Measurements from ENCODE around the gene TUNAR. TPM values are rescaled to one million over a fixed set of nuclear protein-coding genes. Genes with fewer than 3 reads are reported as not detected.

The TUNAR gene
- total and polyA plus RNA-seq, 7 donors: 0.01 TPM; not detected in 6

- H3K27me3 ChIP-seq (ENCODE audit: insufficient read depth in 3 of 3, low read length in 2 of 3): peaks cover 4 to 51% (median 7%) of the 10 kb centered on the region in 3 donors
- intact Hi-C loops (cut with DNase I): no loop called here
- TF ChIP-seq, protein P1, sequence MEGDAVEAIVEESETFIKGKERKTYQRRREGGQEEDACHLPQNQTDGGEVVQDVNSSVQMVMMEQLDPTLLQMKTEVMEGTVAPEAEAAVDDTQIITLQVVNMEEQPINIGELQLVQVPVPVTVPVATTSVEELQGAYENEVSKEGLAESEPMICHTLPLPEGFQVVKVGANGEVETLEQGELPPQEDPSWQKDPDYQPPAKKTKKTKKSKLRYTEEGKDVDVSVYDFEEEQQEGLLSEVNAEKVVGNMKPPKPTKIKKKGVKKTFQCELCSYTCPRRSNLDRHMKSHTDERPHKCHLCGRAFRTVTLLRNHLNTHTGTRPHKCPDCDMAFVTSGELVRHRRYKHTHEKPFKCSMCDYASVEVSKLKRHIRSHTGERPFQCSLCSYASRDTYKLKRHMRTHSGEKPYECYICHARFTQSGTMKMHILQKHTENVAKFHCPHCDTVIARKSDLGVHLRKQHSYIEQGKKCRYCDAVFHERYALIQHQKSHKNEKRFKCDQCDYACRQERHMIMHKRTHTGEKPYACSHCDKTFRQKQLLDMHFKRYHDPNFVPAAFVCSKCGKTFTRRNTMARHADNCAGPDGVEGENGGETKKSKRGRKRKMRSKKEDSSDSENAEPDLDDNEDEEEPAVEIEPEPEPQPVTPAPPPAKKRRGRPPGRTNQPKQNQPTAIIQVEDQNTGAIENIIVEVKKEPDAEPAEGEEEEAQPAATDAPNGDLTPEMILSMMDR (IDR thresholded peaks at IDR 0.05): no peak
- H3K4me3 ChIP-seq: peak overlapping the region; percentile 34
- no peaks in the 10 kb centered on the region for H3K9me3 ChIP-seq
- ATAC-seq (no peak), DNase-seq (no peak)
- no peak overlapping the region for H3K27ac ChIP-seq
- H3K36me3 ChIP-seq (ENCODE audit: insufficient read depth in 1 of 2, low read depth in 1 of 2): no peaks in the 10 kb centered on the region
- no peaks in the 10 kb centered on the region for H3K4me1 ChIP-seq
- 1 to 2% (median 2%) methylated on average over 34 to 102 of the region's 103 CpGs for WGBS, 3 donors
These were observed 536 bp upstream of the TUNAR start for GRCh38 chr14:95875831-95876760.

DNA sequence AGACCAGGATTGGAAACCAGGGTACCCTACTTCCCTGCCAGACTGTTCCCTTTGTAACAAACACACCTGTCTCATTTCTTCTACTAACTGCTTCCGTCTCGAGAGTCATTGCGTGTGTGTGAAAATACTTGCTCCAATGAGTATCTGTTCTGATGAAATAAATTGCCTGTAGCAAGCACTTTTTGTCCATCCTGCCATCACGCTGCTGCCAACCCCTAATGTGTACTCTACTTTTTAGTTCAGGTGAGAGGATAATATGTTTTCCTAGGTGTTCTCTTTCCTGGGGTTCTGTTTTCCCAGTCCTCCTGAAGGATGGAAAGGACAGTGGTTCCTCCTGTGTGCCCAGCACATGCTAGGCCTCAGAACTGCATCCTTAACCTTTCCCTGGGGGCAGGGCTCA is 1.0 kb downstream of the TUNAR start:
- intact Hi-C loops (cut with DNase I): no loop called here
- ATAC-seq (no peak), DNase-seq (no peak)
- Histone ChIP-seq H3K4me3 (no peak overlapping the region), H3K36me3 (ENCODE audit: insufficient read depth in 1 of 2, low read depth in 1 of 2) (no peaks in the 10 kb centered on the region), H3K27me3 (ENCODE audit: insufficient read depth in 3 of 3, low read length in 2 of 3) (peaks cover 4 to 47% (median 7%) of the 10 kb centered on the region in 3 donors), H3K4me1 (no peaks in the 10 kb centered on the region), H3K27ac (no peak overlapping the region), H3K9me3 (no peaks in the 10 kb centered on the region)
- WGBS, 3 donors: 77 to 83% (median 80%) methylated on average over 4 of the region's 4 CpGs
- TF ChIP-seq, protein P1 (IDR thresholded peaks at IDR 0.05): no peak

DNA sequence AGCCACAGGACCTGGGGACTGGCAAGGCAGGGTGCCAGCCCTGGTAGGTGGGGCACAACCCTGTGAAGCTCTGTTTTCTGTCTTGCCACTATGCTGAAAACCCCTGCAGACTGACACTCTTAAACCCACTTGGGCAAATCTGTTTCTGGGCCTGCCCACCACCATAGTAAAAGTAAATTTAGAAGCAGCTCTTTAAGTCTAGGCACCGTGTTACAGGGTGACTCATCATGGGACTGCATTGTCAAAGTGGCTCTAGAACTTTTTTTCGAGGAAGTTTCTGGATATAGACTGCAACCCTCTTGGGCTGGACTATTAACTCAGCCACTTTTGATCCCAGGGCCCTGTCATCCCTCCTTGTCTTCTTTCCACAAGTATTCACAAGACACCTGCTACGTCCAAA is 7.7 kb downstream of the TUNAR start:
- 62 to 78% (median 66%) methylated on average over 3 of the region's 3 CpGs for WGBS, 3 donors
- TF ChIP-seq, protein P1 (IDR thresholded peaks at IDR 0.05): no peak

DNA sequence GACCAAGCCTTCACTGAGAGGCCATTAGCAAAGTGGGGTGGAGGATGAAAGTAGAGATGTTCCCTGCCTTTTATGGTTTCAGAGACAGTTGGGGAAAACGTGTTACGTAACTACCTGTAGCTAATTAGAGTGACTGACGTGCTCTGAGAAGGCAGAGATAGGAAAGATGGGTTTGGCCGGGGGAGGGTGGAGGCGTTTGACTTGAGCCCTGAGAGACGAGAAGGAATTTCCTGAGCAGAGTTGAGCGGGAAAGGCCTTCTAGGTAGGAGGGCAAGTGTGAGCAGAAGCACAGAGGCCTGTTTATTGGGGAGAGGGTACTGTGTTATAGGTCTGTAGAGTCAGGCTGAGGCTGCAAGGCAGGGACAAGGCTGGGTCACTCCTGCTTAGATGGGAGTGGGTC is 8.6 kb downstream of the TUNAR start:
- DNase-seq (no peak), ATAC-seq (no peak)
- WGBS, 3 donors: 55 to 65% (median 57%) methylated on average over 7 of the region's 7 CpGs
- H3K27me3 ChIP-seq (ENCODE audit: insufficient read depth in 3 of 3, low read length in 2 of 3): peaks cover 0 to 5% (median 3%) of the 10 kb centered on the region in 3 donors
- H3K4me1 ChIP-seq: no peaks in the 10 kb centered on the region
- H3K9me3 ChIP-seq: no peaks in the 10 kb centered on the region
- H3K36me3 ChIP-seq (ENCODE audit: insufficient read depth in 1 of 2, low read depth in 1 of 2): no peaks in the 10 kb centered on the region
- intact Hi-C loops (cut with DNase I): no loop called here
- H3K4me3 ChIP-seq: no peak overlapping the region
- TF ChIP-seq, protein P1 (IDR thresholded peaks at IDR 0.05): no peak
- no peak overlapping the region for H3K27ac ChIP-seq

More for the DNA sequence above, 7.7 kb downstream of the TUNAR start:
- no peak overlapping the region for H3K27ac ChIP-seq
- H3K4me1 ChIP-seq: no peaks in the 10 kb centered on the region
- H3K9me3 ChIP-seq: no peaks in the 10 kb centered on the region
- H3K27me3 ChIP-seq (ENCODE audit: insufficient read depth in 3 of 3, low read length in 2 of 3): peaks cover 0 to 5% (median 3%) of the 10 kb centered on the region in 3 donors
- intact Hi-C loops (cut with DNase I): no loop called here
- no peaks in the 10 kb centered on the region for H3K36me3 ChIP-seq (ENCODE audit: insufficient read depth in 1 of 2, low read depth in 1 of 2)
- DNase-seq (no peak), ATAC-seq (no peak)
- H3K4me3 ChIP-seq: no peak overlapping the region

All from psoas muscle (tissue), 8 donors.